Peyer's patch (tissue), 4 donors: ENCODE data around the gene METTL24. TPM values are rescaled to one million over a fixed set of nuclear protein-coding genes. Genes with fewer than 3 reads are reported as not detected.

Source experiments
- DNase-seq, 3 donors: peaks; one replicate each; pipeline ENCODE4 v3.0.0-alpha.2; 2017 to 2019
- H3K27ac ChIP-seq, 4 donors: fragments of 200-600 bp; sonication (generic); one replicate each; pipeline ENCODE4 v1.5.1; 2016 to 2019
- H3K27me3 ChIP-seq, 2 donors: fragments of 200-600 bp; sonication (generic); one replicate each; pipeline ENCODE4 v1.5.1; 2019
- H3K36me3 ChIP-seq, 3 donors: fragments of 200-600 bp; sonication (generic); one replicate each; pipeline ENCODE4 v1.5.1; 2016 to 2019
- H3K4me1 ChIP-seq, 4 donors: fragments of 200-600 bp; sonication (generic); one replicate each; pipeline ENCODE4 v1.5.1; 2016 to 2019
- H3K4me3 ChIP-seq, 4 donors: fragments of 200-600 bp; sonication (generic); 1 replicate in 3 of 4; 2 replicates in 1 of 4; pipeline ENCODE4 v1.5.1; 2016 to 2019; ENCODE audit warnings: mild to moderate bottlenecking in 1 of 4
- H3K9me3 ChIP-seq, 4 donors: fragments of 200-600 bp; sonication (generic); one replicate each; pipeline ENCODE4 v1.5.1; 2016 to 2019; ENCODE audit warnings: mild to moderate bottlenecking in 1 of 4
- POLR2A ChIP-seq, 2 donors: fragments of 450-650 bp; IDR thresholded peaks; one replicate each; pipeline ENCODE4 v1.5.1; 2017; ENCODE audit warnings: antibody characterized with exemption in 2 of 2, mild to moderate bottlenecking in 2 of 2, moderate library complexity in 2 of 2
- total RNA-seq, 4 donors: library from RNA; depleted of rRNA; stranded (reverse); fragments of >200 nt; gene quantifications; one replicate each; pipeline ENCODE4 v1.1.0, GENCODE V29; 2016
- TF ChIP-seq, protein P1 (sequence below), 6 experiments: fragments of 450-650 bp in 4 of 6; fragments of 200-600 bp in 2 of 6; sonication (generic) in 1 of 6; IDR thresholded peaks; one replicate each; pipeline ENCODE4 v1.5.1; 2017 to 2019; ENCODE audit warnings: antibody characterized with exemption in 6 of 6, mild to moderate bottlenecking in 3 of 6, moderate library complexity in 1 of 6

METTL24 gene
- total RNA-seq, 4 donors from 2014 or later: 3.9 to 11.2 (median 6.8) TPM

DNA sequence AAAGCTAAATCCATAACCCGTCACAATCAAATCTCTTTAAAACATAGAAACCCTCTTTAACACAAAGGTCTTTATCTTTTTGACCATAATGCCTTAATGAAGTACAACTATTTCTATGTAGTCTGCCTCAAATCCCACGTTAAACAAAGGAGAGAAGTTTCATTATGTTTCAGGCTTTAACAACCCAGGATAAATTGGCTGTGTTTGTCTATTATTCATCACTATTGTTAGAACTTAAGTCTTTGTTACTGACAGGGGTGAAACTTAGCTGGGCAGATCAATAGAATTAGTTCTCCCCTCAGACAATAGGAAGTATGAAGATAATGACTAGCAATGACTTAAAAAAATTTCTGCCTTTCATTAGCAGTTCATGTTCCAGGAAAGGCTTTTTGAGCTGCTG lies 10.1 kb upstream of the METTL24 start:
- no peak for DNase-seq
- no peak overlapping the region for H3K4me3 ChIP-seq
- no peaks in the 10 kb centered on the region for H3K9me3 ChIP-seq
- no peak overlapping the region for H3K27ac ChIP-seq
- no peak for TF ChIP-seq POLR2A (IDR thresholded peaks at IDR 0.05)
- TF ChIP-seq, protein P1, sequence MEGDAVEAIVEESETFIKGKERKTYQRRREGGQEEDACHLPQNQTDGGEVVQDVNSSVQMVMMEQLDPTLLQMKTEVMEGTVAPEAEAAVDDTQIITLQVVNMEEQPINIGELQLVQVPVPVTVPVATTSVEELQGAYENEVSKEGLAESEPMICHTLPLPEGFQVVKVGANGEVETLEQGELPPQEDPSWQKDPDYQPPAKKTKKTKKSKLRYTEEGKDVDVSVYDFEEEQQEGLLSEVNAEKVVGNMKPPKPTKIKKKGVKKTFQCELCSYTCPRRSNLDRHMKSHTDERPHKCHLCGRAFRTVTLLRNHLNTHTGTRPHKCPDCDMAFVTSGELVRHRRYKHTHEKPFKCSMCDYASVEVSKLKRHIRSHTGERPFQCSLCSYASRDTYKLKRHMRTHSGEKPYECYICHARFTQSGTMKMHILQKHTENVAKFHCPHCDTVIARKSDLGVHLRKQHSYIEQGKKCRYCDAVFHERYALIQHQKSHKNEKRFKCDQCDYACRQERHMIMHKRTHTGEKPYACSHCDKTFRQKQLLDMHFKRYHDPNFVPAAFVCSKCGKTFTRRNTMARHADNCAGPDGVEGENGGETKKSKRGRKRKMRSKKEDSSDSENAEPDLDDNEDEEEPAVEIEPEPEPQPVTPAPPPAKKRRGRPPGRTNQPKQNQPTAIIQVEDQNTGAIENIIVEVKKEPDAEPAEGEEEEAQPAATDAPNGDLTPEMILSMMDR (IDR thresholded peaks at IDR 0.05): no peak
- no peaks in the 10 kb centered on the region for H3K27me3 ChIP-seq
- no peaks in the 10 kb centered on the region for H3K4me1 ChIP-seq
- no peaks in the 10 kb centered on the region for H3K36me3 ChIP-seq

DNA sequence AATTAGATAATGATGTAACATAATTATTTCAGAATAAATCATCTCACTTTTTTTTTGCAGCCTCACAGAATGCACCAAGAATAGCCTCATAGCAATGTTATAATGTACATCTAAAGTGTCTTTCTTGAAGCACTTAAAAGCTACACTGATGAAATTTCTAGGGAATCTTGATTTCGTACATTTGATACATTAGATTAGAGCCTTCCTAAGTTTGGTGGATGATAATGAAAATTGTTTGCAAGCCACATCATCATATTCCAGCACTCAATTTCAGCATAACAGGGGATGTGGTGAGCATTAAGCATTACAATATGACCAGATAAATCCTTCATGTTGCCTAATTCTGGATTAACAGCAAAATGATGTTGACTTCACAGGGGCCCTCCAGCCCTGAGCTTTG lies 9.7 kb upstream of the METTL24 start:
- no peak overlapping the region for H3K4me3 ChIP-seq
- no peaks in the 10 kb centered on the region for H3K4me1 ChIP-seq
- H3K27ac ChIP-seq: no peak overlapping the region
- TF ChIP-seq, protein P1 (IDR thresholded peaks at IDR 0.05): no peak
- no peak for TF ChIP-seq POLR2A (IDR thresholded peaks at IDR 0.05)
- DNase-seq: no peak
- H3K27me3 ChIP-seq: no peaks in the 10 kb centered on the region
- H3K9me3 ChIP-seq: no peaks in the 10 kb centered on the region
- no peaks in the 10 kb centered on the region for H3K36me3 ChIP-seq

DNA sequence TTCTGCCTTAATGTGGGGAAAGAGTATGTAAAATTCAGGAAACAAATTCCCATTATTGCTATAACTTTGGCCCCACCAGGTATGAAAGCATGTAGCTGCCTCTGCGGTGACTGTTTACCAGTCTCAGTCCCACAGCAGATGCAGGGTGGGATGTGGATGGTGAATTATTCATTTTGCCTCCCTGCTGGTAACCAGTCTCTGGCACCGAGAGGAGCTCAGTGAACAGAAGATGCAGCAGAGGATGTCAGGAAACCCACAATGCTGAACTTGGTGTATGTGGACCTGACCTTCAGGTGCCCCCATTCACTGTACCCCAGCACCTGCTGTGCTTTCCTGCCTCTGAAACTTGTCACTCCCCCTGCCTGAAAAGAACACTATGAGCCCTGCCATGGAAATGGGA lies 8.8 kb upstream of the METTL24 start:
- Histone ChIP-seq H3K27ac (no peak overlapping the region), H3K9me3 (no peaks in the 10 kb centered on the region)
- no peak for TF ChIP-seq POLR2A (IDR thresholded peaks at IDR 0.05)
- TF ChIP-seq, protein P1 (IDR thresholded peaks at IDR 0.05): no peak

DNA sequence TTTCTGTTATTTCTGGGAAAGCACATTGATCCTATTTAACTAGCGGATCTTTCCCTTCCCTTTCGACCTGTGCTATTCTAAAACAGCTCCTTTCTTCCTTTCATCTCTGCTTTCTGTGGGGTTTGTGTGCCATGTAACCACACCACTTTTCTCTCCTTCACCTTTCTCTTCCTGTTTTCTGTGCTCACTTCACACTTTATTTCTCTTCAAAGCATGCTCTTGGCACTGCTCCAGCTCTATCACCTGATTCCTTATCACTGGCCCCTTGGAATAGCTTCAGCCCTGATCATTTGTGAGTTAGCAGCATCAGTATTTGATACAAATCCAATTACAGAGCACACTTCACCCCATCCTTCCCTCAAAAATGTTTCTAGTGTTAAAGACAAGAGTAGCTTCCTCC lies 8.1 kb upstream of the METTL24 start:
- no peak for DNase-seq
- TF ChIP-seq, protein P1 (IDR thresholded peaks at IDR 0.05): no peak
- TF ChIP-seq POLR2A (IDR thresholded peaks at IDR 0.05): no peak
- no peak overlapping the region for H3K27ac ChIP-seq

More for the DNA sequence above, 8.8 kb upstream of the METTL24 start:
- Histone ChIP-seq H3K27me3 (peaks cover 0 to 2% of the 10 kb centered on the region in 2 donors), H3K4me1 (no peaks in the 10 kb centered on the region), H3K36me3 (no peaks in the 10 kb centered on the region), H3K4me3 (no peak overlapping the region)
- DNase-seq: no peak

DNA sequence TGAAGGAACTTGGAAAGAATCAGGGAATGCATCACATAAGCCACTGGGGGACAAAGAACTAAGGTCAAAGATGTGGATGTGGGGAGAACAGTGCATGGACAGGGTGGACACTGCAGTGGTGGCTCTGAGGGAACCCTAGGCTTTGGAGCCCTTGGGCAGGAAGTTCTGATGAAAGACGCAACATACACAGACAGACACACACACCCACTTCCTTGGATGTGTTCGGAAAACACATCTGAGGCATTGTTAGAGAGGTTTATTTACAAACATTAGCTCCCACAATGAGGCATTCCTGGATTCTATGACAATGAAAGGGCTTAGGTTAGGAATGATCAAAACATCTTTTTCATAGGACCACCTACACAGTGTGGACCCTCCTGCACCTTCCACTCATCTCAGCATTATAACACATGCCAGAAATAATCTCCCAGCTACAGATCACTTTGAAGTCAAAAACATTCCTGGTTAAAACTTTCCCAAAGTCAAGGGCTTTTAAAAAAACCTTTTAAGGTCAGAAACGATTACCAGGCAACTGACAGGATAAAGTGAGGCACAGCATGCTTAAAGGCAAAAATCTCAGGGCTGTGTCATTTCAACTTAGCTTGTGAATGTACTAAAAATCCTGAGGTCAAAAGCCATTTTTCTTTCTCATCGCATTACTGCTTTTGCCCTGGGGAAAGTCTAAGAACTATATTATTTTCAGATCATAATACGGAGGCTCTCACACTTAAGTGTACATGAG lies 6.4 kb upstream of the METTL24 start:
- peak overlapping the region in 1 of 4 donors; percentile 14 for H3K27ac ChIP-seq
- no peaks in the 10 kb centered on the region for H3K36me3 ChIP-seq
- no peaks in the 10 kb centered on the region for H3K9me3 ChIP-seq

More for the DNA sequence above, 8.1 kb upstream of the METTL24 start:
- Histone ChIP-seq H3K9me3 (no peaks in the 10 kb centered on the region), H3K4me3 (no peak overlapping the region), H3K36me3 (no peaks in the 10 kb centered on the region), H3K27me3 (peaks cover 0 to 4% of the 10 kb centered on the region in 2 donors), H3K4me1 (no peaks in the 10 kb centered on the region)

More for the DNA sequence above, 6.4 kb upstream of the METTL24 start:
- TF ChIP-seq, protein P1 (IDR thresholded peaks at IDR 0.05): no peak
- TF ChIP-seq POLR2A (IDR thresholded peaks at IDR 0.05): no peak
- H3K4me1 ChIP-seq: no peaks in the 10 kb centered on the region
- no peak for DNase-seq
- H3K4me3 ChIP-seq: no peak overlapping the region
- H3K27me3 ChIP-seq: peaks cover 0 to 4% of the 10 kb centered on the region in 2 donors
